Activated naive CD4-positive, alpha-beta T cell treated with anti-CD3 and anti-CD28 coated beads, Interleukin-2, amount 50 U/mL, for 72 hours (primary cell): ENCODE results near the gene HAUS7. TPM values are rescaled to one million over a fixed set of nuclear protein-coding genes. Genes with fewer than 3 reads are reported as not detected.

ENCODE experiments used
- ATAC-seq, 2 donors: fragments of 150-1000 bp; cut with Tn5 transposase; 2 replicates each; pipeline ENCODE4 v1.10.0; 2021; ENCODE audit warnings: mild to moderate bottlenecking in 2 of 2, moderate library complexity in 2 of 2
- DNase-seq, 2 donors: peaks; one replicate each; pipeline ENCODE4 v3.0.0; 2021 to 2022; ENCODE audit warnings: low spot score in 2 of 2
- H3K27ac Mint-ChIP-seq, 2 donors: one replicate each; pipeline ENCODE4 v1.8.0; 2022; ENCODE audit warnings: mild to moderate bottlenecking in 2 of 2, mixed read lengths in 2 of 2
- H3K36me3 Mint-ChIP-seq, 2 donors: one replicate each; pipeline ENCODE4 v1.8.0; 2022; ENCODE audit warnings: mixed read lengths in 2 of 2
- H3K9me3 Mint-ChIP-seq, 2 donors: one replicate each; pipeline ENCODE4 v1.8.0; 2022; ENCODE audit warnings: mixed read lengths in 2 of 2
- total RNA-seq, 2 donors: library from RNA; stranded (reverse); gene quantifications; one replicate each; pipeline ENCODE4 v1.2.3, GENCODE V29; 2022

Gene HAUS7
- total RNA-seq, 2 donors from 2014 or later = 35.4 to 65.5 TPM

DNA sequence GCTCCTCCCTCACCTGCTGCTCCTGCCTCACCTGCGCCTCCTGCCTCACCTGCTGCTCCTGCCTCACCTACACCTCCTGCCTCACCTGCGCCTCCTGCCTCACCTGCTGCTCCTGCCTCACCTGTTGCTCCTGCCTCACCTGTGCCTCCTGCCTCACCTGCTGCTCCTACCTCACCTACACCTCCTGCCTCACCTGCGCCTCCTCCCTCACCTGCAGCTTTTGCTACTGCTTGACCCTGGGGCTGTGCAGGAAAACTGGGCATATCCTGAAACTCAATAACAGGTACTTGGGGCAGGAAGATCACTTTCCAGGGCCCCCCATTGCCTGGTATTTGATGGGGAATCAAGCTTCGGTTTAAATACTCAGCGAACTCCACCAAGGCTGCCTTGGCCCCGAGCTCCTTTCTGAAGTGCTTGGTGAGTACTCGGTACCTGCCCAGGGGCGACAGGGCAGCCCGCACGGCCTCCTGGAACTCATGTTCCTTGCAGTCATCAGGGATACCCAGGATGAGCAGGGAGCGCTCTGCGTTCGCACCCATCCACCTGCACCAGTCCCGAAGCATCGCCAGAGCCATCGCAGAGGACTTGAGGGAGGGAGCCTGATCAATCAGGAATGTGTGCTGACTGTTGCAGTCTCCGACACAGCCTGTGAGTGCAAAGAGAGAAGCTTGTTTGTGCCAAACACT lies 72.0 kb downstream of the HAUS7 start:
- Mint-ChIP-seq H3K9me3 (no peaks in the 10 kb centered on the region), H3K27ac (no peak overlapping the region), H3K36me3 (no peaks in the 10 kb centered on the region)
- DNase-seq = no peak
- no peak for ATAC-seq

Other genes with a start within 250 kb of the HAUS7 start
- not detected for gene PNMA6F, start 148.8 kb downstream of the HAUS7 start, total RNA-seq
- 10 to 100 TPM in 1 of 2 donors, 1 to 10 TPM in 1; 8.8 to 24.1 TPM for gene ZNF275, start 136.4 kb downstream of the HAUS7 start, total RNA-seq
- gene PNMA6E, start 69.2 kb downstream of the HAUS7 start, total RNA-seq = not detected
- 1 to 10 TPM in 1 of 2 donors, under 1 TPM in 1; 0.89 to 2.0 TPM for gene ZFP92, start 59.1 kb downstream of the HAUS7 start, total RNA-seq
- gene TREX2, start 24.5 kb downstream of the HAUS7 start, total RNA-seq = 1 to 10 TPM; 1.0 to 1.6 TPM
- not detected for gene BGN, start 24.4 kb upstream of the HAUS7 start, total RNA-seq
- not detected for gene ATP2B3, start 47.1 kb upstream of the HAUS7 start, total RNA-seq
- gene CCNQ, start 128.6 kb upstream of the HAUS7 start, total RNA-seq = 10 to 100 TPM; 13.0 to 14.0 TPM
- under 1 TPM in 1 of 2 donors, not detected in 1; 0.91 TPM for gene DUSP9, start 176.6 kb upstream of the HAUS7 start, total RNA-seq
- 1 to 10 TPM; 1.0 to 2.9 TPM for gene PNCK, start 203.2 kb upstream of the HAUS7 start, total RNA-seq
- 1 to 10 TPM in 1 of 2 donors, under 1 TPM in 1; 0.16 to 2.2 TPM for gene SLC6A8, start 217.3 kb upstream of the HAUS7 start, total RNA-seq